ENCODE results near the gene SNX32. TPM values are rescaled to one million over a fixed set of nuclear protein-coding genes. Genes with fewer than 3 reads are reported as not detected.
A peak's percentile ranks its signal among the peaks of the same experiment; 100 is the strongest.

Gene SNX32
- total RNA-seq, 1 experiment from 2014 or later: not detected

- ChIA-PET RAD21 (ENCODE audit: low non-redundant PET in 1 of 2, low total read pairs in 2 of 2, uncharacterized antibody in 2 of 2, unreplicated experiment in 2 of 2) (no interaction called here), POLR2A (interaction anchor here (0.8 to 1.9 kb wide), 3 partner anchors 9 to 40 kb away, joined by 3 to 6 read pairs (median 3); no protein-coding TSS in a partner anchor), CTCF (interaction anchor here (1.3 to 5.8 kb wide), 3 partner anchors 12 to 80 kb away, joined by 3 to 73 read pairs (median 5); partner anchors contain the start of genes AP5B1 and KAT5)
- intact Hi-C loops (cut with micrococcal nuclease): no loop called here
- H3K27me3 ChIP-seq (ENCODE audit: insufficient read depth, low read length): no peaks in the 10 kb centered on the region
- BruUV-seq (replicated peaks): no TSS peak
- no peaks in the 10 kb centered on the region for H3K9me2 ChIP-seq (ENCODE audit: insufficient read depth)
- H3K27ac ChIP-seq (ENCODE audit: low read depth, low read length): peak overlapping the region; percentile 94
- H3K9me3 ChIP-seq (ENCODE audit: control insufficient read depth in 1 of 2, insufficient read depth in 1 of 2, low read depth in 1 of 2, low read length in 2 of 2): no peaks in the 10 kb centered on the region
- peaks cover 54 to 67% of the 10 kb centered on the region in 2 experiments for H3K4me1 ChIP-seq (ENCODE audit: control insufficient read depth in 1 of 2, insufficient read depth in 2 of 2, low read length in 2 of 2)
- no peak for TF ChIP-seq ELF1 (IDR thresholded peaks at IDR 0.05; ENCODE audit: borderline replicate concordance, low read depth)
- no peak for TF ChIP-seq ZNF274 (IDR thresholded peaks at IDR 0.05; ENCODE audit: low read depth, low read length)
- TF ChIP-seq CEBPB (IDR thresholded peaks at IDR 0.05; ENCODE audit: low read depth): no peak
- TF ChIP-seq POLR2AphosphoS5 (IDR thresholded peaks at IDR 0.05; ENCODE audit: low read depth, low read length): peak; percentile 82
- no peak for TF ChIP-seq SRF (IDR thresholded peaks at IDR 0.05; ENCODE audit: low read depth)
- peak overlapping the region; percentile 24 to 54 for H3K4me3 ChIP-seq (replicated peaks in 1 of 2; ENCODE audit: low read depth in 1 of 2, low read length in 2 of 2)
- peaks cover 12 to 20% of the 10 kb centered on the region in 2 experiments; a peak in 3 of 4 replicates for H3K36me3 ChIP-seq (ENCODE audit: control insufficient read depth in 1 of 2, insufficient read depth in 2 of 2, low read length in 2 of 2)
- H2AFZ ChIP-seq (ENCODE audit: low read depth, low read length, poor library complexity, severe bottlenecking): no peak overlapping the region
- ATAC-seq: peak; percentile 71
- peak overlapping the region; percentile 91 for H3K4me2 ChIP-seq (ENCODE audit: low read length)
- H3K9ac ChIP-seq (ENCODE audit: low read length): peak overlapping the region; percentile 65
- peaks cover 51% of the 10 kb centered on the region for H3K79me2 ChIP-seq (ENCODE audit: insufficient read depth, low read length)
- DNase-seq (ENCODE audit: low read depth, low spot score): no peak
- H4K20me1 ChIP-seq (ENCODE audit: insufficient read depth): no peaks in the 10 kb centered on the region
These were observed 42.0 kb upstream of the SNX32 start for GRCh38 chr11:65791719-65792213.

DNA sequence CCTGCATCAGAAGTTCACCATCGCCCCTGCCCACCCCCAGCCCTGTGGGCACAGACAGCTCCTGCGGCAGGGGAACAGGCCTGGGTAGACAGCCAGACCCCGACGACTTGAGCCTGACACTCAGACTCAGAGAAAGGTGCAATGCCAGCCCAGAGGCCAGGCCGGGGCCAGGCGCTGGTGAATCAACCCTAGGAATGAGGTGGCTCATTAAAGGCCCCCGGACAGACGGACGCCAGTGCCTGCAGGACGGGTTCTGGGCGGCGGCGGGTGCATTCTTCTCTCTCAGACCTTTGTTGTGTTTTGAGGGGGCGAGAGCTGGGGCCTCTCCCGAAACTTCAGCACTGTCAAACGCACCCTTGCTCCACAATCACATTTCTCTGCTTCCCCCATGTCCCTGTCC is 41.3 kb upstream of the SNX32 start:
- ChIA-PET CTCF (interaction anchor here (0.9 to 5.8 kb wide), 3 partner anchors 12 to 68 kb away, joined by 3 to 73 read pairs (median 3); partner anchors contain the start of genes AP5B1 and MUS81), POLR2A (interaction anchor here (0.8 to 1.9 kb wide), 3 partner anchors 9 to 24 kb away, joined by 3 to 6 read pairs (median 3); no protein-coding TSS in a partner anchor), RAD21 (ENCODE audit: low non-redundant PET in 1 of 2, low total read pairs in 2 of 2, uncharacterized antibody in 2 of 2, unreplicated experiment in 2 of 2) (interaction anchor here in 1 of 2 experiments (0.8 kb wide), 1 partner anchor 25 kb away, joined by 3 read pairs; no protein-coding TSS in a partner anchor)
- Histone ChIP-seq H3K79me2 (ENCODE audit: insufficient read depth, low read length) (peaks cover 51% of the 10 kb centered on the region), H3K4me3 (replicated peaks in 1 of 2; ENCODE audit: low read depth in 1 of 2, low read length in 2 of 2) (peak overlapping the region; percentile 24 to 54), H4K20me1 (ENCODE audit: insufficient read depth) (no peaks in the 10 kb centered on the region), H3K27ac (ENCODE audit: low read depth, low read length) (peak overlapping the region; percentile 94), H3K9me3 (ENCODE audit: control insufficient read depth in 1 of 2, insufficient read depth in 1 of 2, low read depth in 1 of 2, low read length in 2 of 2) (no peaks in the 10 kb centered on the region), H3K4me2 (ENCODE audit: low read length) (peak overlapping the region; percentile 91), H3K9ac (ENCODE audit: low read length) (peak overlapping the region; percentile 65), H3K4me1 (ENCODE audit: control insufficient read depth in 1 of 2, insufficient read depth in 2 of 2, low read length in 2 of 2) (peaks cover 54 to 64% of the 10 kb centered on the region in 2 experiments), H3K9me2 (ENCODE audit: insufficient read depth) (no peaks in the 10 kb centered on the region), H2AFZ (ENCODE audit: low read depth, low read length, poor library complexity, severe bottlenecking) (no peak overlapping the region), H3K27me3 (ENCODE audit: insufficient read depth, low read length) (no peaks in the 10 kb centered on the region), H3K36me3 (ENCODE audit: control insufficient read depth in 1 of 2, insufficient read depth in 2 of 2, low read length in 2 of 2) (peaks cover 12 to 20% of the 10 kb centered on the region in 2 experiments; a peak in 3 of 4 replicates)
- peak; percentile 71 for ATAC-seq
- no TSS peak for BruUV-seq (replicated peaks)
- DNase-seq (ENCODE audit: low read depth, low spot score): no peak
- intact Hi-C loops (cut with micrococcal nuclease): no loop called here
- TF ChIP-seq EZH2phosphoT487 (IDR thresholded peaks at IDR 0.05; ENCODE audit: borderline replicate concordance): no peak
- peak; percentile 20; the same call in 1 of the 2 replicates for TF ChIP-seq POLR2AphosphoS5 (IDR thresholded peaks at IDR 0.05; ENCODE audit: low read depth, low read length)

Data from HCT116 (cell line).